GM12874 (cell line): ENCODE results near the gene COL15A1.

Source experiments
- TF ChIP-seq, protein P1 (sequence below): IDR thresholded peaks from 2 replicates; pipeline ENCODE4 v1.5.1; 2011; ENCODE audit warnings: low read depth, mild to moderate bottlenecking, control low read depth, low read length, moderate library complexity; ENCODE audit not compliant: insufficient read depth

COL15A1 gene

DNA sequence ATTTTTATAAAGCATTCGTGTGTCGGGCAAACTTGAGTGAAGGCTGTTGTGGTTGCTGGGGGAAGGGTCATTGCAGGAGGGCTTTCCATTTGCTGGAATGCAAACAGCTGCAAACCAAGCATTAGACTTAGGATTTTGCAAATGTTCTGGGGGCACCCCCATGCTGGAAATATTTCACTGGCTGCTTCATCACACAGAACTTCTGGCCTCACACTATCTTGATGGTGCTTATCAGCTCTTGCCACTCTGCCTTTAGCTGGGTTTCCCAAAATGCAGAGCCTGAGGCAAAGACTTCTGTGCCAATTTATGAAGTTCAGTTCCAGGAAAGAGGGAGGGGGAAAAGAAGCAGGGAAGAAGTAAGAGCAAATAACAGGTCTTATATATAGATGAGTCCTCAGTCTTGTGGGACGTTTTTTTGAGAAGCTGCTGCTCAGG lies 8.6 kb upstream of the COL15A1 start:
- TF ChIP-seq, protein P1, sequence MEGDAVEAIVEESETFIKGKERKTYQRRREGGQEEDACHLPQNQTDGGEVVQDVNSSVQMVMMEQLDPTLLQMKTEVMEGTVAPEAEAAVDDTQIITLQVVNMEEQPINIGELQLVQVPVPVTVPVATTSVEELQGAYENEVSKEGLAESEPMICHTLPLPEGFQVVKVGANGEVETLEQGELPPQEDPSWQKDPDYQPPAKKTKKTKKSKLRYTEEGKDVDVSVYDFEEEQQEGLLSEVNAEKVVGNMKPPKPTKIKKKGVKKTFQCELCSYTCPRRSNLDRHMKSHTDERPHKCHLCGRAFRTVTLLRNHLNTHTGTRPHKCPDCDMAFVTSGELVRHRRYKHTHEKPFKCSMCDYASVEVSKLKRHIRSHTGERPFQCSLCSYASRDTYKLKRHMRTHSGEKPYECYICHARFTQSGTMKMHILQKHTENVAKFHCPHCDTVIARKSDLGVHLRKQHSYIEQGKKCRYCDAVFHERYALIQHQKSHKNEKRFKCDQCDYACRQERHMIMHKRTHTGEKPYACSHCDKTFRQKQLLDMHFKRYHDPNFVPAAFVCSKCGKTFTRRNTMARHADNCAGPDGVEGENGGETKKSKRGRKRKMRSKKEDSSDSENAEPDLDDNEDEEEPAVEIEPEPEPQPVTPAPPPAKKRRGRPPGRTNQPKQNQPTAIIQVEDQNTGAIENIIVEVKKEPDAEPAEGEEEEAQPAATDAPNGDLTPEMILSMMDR = no peak

DNA sequence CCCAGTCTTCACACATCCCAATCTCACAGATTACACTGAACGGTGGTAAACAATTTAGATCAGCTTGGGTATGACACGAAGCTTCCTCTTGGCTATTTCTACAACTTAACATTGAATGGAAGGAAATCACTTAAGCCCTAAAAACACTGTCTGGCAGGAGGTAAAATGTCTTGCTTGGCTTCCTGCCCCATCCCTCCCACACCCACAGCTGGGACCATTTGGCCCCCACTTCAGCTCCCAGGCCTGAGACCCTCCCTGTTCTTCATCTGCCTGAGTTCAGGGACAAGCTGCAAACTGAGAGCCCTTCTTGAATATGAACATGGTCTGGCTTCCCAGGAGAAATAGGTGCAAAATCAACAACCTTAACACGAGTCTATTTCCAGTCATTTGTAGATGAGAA lies 3.4 kb upstream of the COL15A1 start:
- TF ChIP-seq, protein P1 = no peak

DNA sequence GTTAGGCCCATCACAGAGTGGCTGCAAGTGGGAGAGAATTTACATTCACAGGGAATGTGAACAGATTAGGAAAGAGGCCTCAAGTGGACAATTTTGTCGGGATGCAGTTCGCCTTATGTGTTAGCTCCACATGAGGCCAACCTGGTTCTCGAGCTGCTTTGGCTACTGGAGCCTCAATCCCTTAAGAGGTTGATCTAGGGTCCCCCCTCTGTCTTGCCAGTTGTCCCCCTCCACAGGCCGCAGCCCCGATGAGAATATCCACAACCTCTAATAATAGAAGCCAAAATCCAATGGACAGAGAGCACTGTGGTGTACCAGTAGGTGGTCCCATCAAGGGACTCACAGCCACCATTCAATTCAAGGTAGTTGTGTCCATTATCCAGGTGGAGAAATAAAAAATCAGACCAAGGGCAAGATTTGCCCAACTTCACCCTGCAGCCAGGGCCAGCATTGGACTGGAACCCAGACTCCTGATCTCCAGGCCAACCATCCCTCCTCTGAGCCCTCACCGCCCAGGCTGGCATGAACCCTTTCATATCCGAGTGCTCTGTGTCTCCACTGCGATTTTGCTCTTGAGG lies 1.7 kb upstream of the COL15A1 start:
- TF ChIP-seq, protein P1 = no peak

DNA sequence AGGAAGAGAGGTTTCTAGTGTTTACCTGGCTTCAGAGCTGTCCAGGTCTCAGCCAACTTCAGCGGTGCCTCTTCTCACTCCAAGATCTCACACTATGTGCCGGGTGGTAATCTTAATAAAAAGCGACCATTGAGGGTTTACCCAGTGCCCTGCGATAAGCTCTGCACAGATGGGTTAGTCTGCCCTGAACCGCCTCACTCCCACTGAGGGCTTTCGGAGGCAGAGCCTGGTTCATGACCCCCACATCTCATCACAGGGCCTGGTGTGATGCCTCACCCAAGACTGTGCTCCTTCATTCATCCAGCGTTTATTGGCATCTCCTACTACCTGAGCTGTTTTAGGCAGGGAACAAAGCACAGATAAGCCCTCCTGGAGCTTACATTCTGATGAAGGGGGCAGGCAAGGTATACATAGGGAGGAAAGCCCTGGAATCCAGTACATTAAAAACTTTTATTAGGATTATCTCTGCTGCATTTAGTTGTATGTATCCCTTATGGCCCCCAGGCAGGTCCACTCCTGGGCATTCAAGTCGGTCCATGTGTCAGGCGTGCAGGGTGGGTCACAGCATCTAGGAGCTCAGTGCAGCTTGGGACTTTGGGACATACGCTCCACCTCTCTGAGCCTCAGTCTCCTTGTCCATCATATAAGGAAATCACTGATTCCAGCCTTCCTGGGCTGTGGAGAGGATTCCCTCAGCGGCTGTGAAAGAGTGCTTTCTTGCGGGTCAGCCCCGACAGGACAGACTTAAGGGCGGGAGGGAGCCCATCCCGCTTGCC lies 613 bp upstream of the COL15A1 start:
- TF ChIP-seq, protein P1 = no peak

DNA sequence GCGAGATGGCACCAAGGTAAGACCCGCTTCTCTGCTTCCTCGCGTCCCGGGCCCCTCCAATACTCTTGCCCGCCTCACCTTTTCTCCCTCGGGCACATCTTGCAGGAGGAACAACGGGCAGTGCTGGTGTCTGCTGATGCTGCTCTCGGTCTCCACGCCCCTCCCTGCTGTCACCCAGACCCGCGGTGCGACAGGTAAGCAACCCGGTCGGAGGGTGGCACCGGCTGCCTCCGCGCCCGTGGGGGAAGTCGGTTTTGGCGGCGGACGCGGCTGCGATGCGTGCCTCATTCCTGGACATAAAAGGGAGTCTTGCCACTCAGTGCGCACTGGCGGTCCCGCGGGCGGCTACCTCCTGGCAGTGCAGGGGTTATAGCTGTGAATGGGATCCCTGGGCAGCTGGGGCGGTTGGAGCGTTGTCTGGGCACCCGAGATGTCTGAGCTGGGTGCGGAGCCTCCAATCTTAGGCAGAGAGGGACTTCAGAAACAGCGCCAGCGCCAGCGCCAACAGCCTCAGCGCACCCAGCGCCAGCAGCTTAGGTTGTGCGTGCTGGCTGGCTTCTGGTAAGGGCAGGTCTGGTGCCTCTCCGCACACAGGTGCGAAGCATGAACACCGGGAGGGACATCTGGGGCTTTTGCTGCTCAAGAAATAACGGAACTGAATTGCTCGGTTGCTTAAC lies 488 bp downstream of the COL15A1 start:
- TF ChIP-seq, protein P1 = no peak

DNA sequence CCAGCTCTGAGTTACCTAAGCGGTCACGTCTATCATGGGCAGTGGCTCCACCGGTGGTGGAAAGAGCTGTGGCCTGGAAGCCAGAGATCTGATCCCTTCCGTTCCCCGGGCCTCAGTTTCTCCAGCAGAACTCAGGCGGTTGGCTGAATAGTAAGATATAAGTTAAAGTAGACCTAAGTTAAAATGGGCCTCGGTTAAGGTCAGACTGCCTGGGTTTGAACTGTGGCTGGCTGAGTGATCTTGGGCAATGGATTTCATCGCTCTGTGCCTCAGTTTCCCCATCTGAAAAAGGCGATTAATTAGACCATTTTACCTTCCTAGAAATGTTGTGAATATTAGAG lies 997 bp downstream of the COL15A1 start:
- TF ChIP-seq, protein P1 = no peak

DNA sequence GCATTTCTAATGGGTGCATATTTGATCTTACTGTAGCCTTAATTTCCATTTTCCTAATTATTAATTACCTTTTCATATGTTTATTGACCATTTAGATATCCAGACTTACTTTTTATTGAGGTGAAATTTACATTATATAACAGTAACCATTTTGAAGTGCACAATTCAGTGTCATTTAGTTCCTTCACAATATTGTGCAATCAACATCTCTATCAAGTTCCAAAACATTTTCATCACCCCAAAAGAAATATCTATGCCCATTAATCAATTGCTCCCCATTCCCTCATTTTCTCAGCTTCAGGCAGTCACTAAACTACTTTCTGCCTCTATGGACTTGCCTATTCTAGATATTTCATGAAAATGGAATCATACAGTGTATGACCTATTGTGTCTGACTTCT lies 5.9 kb downstream of the COL15A1 start:
- TF ChIP-seq, protein P1 = no peak
